ENCODE measurements around the gene NPR1.

DNA sequence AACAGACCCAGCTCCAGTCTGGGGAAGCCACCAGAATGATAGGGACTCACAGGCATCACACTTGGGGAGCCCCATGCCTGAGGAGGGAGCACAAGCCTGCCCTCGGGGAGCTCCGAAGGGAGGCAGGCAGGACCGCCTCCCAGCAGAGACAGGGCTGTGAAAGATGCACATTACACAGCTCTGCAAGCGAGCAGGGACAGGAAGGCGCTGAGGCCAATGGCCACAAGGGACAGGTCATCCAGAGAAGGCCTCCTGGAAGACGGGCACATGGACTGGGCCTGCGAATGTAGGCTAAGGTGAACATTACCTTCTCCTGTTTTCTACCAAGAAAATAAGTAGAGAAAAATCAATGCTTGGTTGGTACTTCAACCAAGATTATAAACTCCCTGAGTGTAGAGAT is 4.2 kb downstream of the NPR1 start:
- TF ChIP-seq, protein P1, sequence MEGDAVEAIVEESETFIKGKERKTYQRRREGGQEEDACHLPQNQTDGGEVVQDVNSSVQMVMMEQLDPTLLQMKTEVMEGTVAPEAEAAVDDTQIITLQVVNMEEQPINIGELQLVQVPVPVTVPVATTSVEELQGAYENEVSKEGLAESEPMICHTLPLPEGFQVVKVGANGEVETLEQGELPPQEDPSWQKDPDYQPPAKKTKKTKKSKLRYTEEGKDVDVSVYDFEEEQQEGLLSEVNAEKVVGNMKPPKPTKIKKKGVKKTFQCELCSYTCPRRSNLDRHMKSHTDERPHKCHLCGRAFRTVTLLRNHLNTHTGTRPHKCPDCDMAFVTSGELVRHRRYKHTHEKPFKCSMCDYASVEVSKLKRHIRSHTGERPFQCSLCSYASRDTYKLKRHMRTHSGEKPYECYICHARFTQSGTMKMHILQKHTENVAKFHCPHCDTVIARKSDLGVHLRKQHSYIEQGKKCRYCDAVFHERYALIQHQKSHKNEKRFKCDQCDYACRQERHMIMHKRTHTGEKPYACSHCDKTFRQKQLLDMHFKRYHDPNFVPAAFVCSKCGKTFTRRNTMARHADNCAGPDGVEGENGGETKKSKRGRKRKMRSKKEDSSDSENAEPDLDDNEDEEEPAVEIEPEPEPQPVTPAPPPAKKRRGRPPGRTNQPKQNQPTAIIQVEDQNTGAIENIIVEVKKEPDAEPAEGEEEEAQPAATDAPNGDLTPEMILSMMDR (IDR thresholded peaks at IDR 0.05) = no peak
- no peak for TF ChIP-seq POLR2A (IDR thresholded peaks at IDR 0.05)

Data from breast epithelium (tissue), 3 donors.